Measurements from ENCODE around the gene FZD7.

DNA sequence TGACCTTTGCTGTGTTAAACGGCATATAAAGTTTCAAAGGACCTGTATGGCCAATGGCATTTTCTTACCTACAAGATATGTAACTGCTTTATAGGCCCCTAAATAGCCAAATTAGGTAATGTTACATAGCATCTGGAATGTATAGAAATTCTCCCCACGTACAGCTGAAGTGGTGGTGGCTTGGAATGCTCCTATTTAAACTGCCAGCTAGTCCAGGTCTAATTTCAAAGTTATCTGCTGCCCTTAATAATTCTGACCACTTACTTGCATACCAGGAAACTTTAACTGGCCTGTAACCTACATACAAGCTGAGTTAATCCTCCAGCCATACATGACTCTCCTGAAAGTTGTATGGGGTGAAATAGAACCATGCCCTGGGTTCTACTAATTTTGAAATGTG is 40.7 kb downstream of the FZD7 start:
- TF ChIP-seq POLR2A (IDR thresholded peaks at IDR 0.05; ENCODE audit: low read length), result no peak
- no peak for TF ChIP-seq GATA1 (IDR thresholded peaks at IDR 0.05; ENCODE audit: low read depth, low read length)

Measured in erythroblast (primary cell).